HEK293 (cell line): Measurements from ENCODE around the gene SH3YL1.

ENCODE experiments used
- GLI4 ChIP-seq: fragments of 450-650 bp; formaldehyde crosslinking; IDR thresholded peaks from 2 replicates; pipeline ENCODE4 v1.5.1; 2016; ENCODE audit warnings: missing biosample characterization, missing genetic modification characterization
- HIC1 ChIP-seq: fragments of 450-650 bp; formaldehyde crosslinking; IDR thresholded peaks from 2 replicates; pipeline ENCODE4 v1.5.1; 2016; ENCODE audit warnings: missing biosample characterization, missing genetic modification characterization
- HOXC10 ChIP-seq: sonication (generic); formaldehyde crosslinking; IDR thresholded peaks from 2 replicates; pipeline ENCODE4 v1.8.1; 2023; ENCODE audit warnings: mild to moderate bottlenecking, missing genetic modification reagents
- KLF16 ChIP-seq: fragments of 450-650 bp; formaldehyde crosslinking; IDR thresholded peaks from 2 replicates; pipeline ENCODE4 v1.5.1; 2017; ENCODE audit warnings: missing biosample characterization, missing genetic modification characterization
- KLF7 ChIP-seq: fragments of 450-650 bp; formaldehyde crosslinking; IDR thresholded peaks from 2 replicates; pipeline ENCODE4 v1.5.1; 2016; ENCODE audit warnings: missing biosample characterization, missing genetic modification characterization, borderline replicate concordance
- OVOL3 ChIP-seq: fragments of 450-650 bp; formaldehyde crosslinking; IDR thresholded peaks from 2 replicates; pipeline ENCODE4 v1.5.1; 2016; ENCODE audit warnings: missing biosample characterization, missing genetic modification characterization
- SP2 ChIP-seq: fragments of 450-650 bp; formaldehyde crosslinking; IDR thresholded peaks from 2 replicates; pipeline ENCODE4 v1.5.1; 2016; ENCODE audit warnings: missing biosample characterization, missing genetic modification characterization
- SP3 ChIP-seq: fragments of 450-650 bp; formaldehyde crosslinking; IDR thresholded peaks from 2 replicates; pipeline ENCODE4 v1.5.1; 2016; ENCODE audit warnings: missing biosample characterization, missing genetic modification characterization
- WT1 ChIP-seq: fragments of 450-650 bp; formaldehyde crosslinking; IDR thresholded peaks from 2 replicates; pipeline ENCODE4 v1.5.1; 2016; ENCODE audit warnings: missing biosample characterization, missing genetic modification characterization
- ZBTB21 ChIP-seq: fragments of 450-650 bp; formaldehyde crosslinking; IDR thresholded peaks from 2 replicates; pipeline ENCODE4 v1.5.1; 2017; ENCODE audit warnings: missing biosample characterization, missing genetic modification characterization
- ZBTB48 ChIP-seq: fragments of 450-650 bp; formaldehyde crosslinking; IDR thresholded peaks from 2 replicates; pipeline ENCODE4 v1.5.1; 2016; ENCODE audit warnings: missing biosample characterization, missing genetic modification characterization
- ZEB2 ChIP-seq: fragments of 450-650 bp; formaldehyde crosslinking; IDR thresholded peaks from 2 replicates; pipeline ENCODE4 v1.5.1; 2016; ENCODE audit warnings: missing biosample characterization, missing genetic modification characterization
- ZFP3 ChIP-seq: fragments of 450-650 bp; formaldehyde crosslinking; IDR thresholded peaks from 2 replicates; pipeline ENCODE4 v1.5.1; 2016; ENCODE audit warnings: low read depth, missing biosample characterization, missing genetic modification characterization
- ZNF133 ChIP-seq: fragments of 450-650 bp; formaldehyde crosslinking; IDR thresholded peaks from 2 replicates; pipeline ENCODE4 v1.5.1; 2016; ENCODE audit warnings: missing biosample characterization, missing genetic modification characterization
- ZNF16 ChIP-seq: fragments of 450-650 bp; formaldehyde crosslinking; IDR thresholded peaks from 2 replicates; pipeline ENCODE4 v1.5.1; 2016; ENCODE audit warnings: low read depth, missing biosample characterization, missing genetic modification characterization
- ZNF274 ChIP-seq, 2 experiments: fragments of 200-500 bp in 1 of 2; fragments of 450-650 bp in 1 of 2; sonication (Bioruptor generic) in 1 of 2; formaldehyde crosslinking in 1 of 2; IDR thresholded peaks; 2 replicates each; pipeline versions ENCODE4 v1.5.1 to v1.6.1; 2014 to 2016; ENCODE audit warnings: borderline replicate concordance in 1 of 2, inconsistent platforms in 1 of 2, low read length in 1 of 2, missing biosample characterization in 1 of 2, missing genetic modification characterization in 1 of 2
- ZNF280C ChIP-seq: fragments of 450-650 bp; formaldehyde crosslinking; IDR thresholded peaks from 2 replicates; pipeline ENCODE4 v1.5.1; 2016; ENCODE audit warnings: missing biosample characterization, missing genetic modification characterization
- ZNF48 ChIP-seq: fragments of 450-650 bp; formaldehyde crosslinking; IDR thresholded peaks from 2 replicates; pipeline ENCODE4 v1.5.1; 2016; ENCODE audit warnings: missing biosample characterization, missing genetic modification characterization
- ZNF501 ChIP-seq: fragments of 450-650 bp; formaldehyde crosslinking; IDR thresholded peaks from 2 replicates; pipeline ENCODE4 v1.5.1; 2016; ENCODE audit warnings: missing biosample characterization, missing genetic modification characterization
- ZNF600 ChIP-seq: fragments of 450-650 bp; formaldehyde crosslinking; IDR thresholded peaks from 2 replicates; pipeline ENCODE4 v1.5.1; 2016; ENCODE audit warnings: missing biosample characterization, missing genetic modification characterization
- ZNF660 ChIP-seq: fragments of 450-650 bp; IDR thresholded peaks from 2 replicates; pipeline ENCODE4 v1.5.1; 2018; ENCODE audit warnings: missing biosample characterization, mild to moderate bottlenecking, missing genetic modification characterization
- ZNF747 ChIP-seq: fragments of 450-650 bp; formaldehyde crosslinking; IDR thresholded peaks from 2 replicates; pipeline ENCODE4 v1.5.1; 2016; ENCODE audit warnings: missing biosample characterization, missing genetic modification characterization
- ZNF768 ChIP-seq: fragments of 450-650 bp; formaldehyde crosslinking; IDR thresholded peaks from 2 replicates; pipeline ENCODE4 v1.5.1; 2018; ENCODE audit warnings: missing biosample characterization, mild to moderate bottlenecking, missing genetic modification characterization
- ZNF785 ChIP-seq: fragments of 450-650 bp; formaldehyde crosslinking; IDR thresholded peaks from 2 replicates; pipeline ENCODE4 v1.5.1; 2016; ENCODE audit warnings: missing biosample characterization, missing genetic modification characterization
- ZXDB ChIP-seq: fragments of 450-650 bp; formaldehyde crosslinking; IDR thresholded peaks from 2 replicates; pipeline ENCODE4 v1.5.1; 2016; ENCODE audit warnings: missing biosample characterization, missing genetic modification characterization
- TF ChIP-seq, protein P1 (sequence below): fragments of 450-650 bp; formaldehyde crosslinking; optimal IDR thresholded peaks from 2 replicates; pipeline ENCODE3; 2016; ENCODE audit warnings: missing biosample characterization, mild to moderate bottlenecking, missing genetic modification characterization
- TF ChIP-seq, protein P2 (sequence below): fragments of 450-650 bp; formaldehyde crosslinking; IDR thresholded peaks from 2 replicates; pipeline ENCODE4 v1.5.1; 2017; ENCODE audit warnings: missing biosample characterization, missing genetic modification characterization
- TF ChIP-seq, protein P3 (sequence below): fragments of 450-650 bp; formaldehyde crosslinking; IDR thresholded peaks from 2 replicates; pipeline ENCODE4 v1.5.1; 2016; ENCODE audit warnings: missing biosample characterization, missing genetic modification characterization

Gene SH3YL1

GRCh38 chr2:264493-265468 lies 949 bp upstream of the SH3YL1 start, which contains the start of gene ACP1 (continued):
- TF ChIP-seq, protein P1, sequence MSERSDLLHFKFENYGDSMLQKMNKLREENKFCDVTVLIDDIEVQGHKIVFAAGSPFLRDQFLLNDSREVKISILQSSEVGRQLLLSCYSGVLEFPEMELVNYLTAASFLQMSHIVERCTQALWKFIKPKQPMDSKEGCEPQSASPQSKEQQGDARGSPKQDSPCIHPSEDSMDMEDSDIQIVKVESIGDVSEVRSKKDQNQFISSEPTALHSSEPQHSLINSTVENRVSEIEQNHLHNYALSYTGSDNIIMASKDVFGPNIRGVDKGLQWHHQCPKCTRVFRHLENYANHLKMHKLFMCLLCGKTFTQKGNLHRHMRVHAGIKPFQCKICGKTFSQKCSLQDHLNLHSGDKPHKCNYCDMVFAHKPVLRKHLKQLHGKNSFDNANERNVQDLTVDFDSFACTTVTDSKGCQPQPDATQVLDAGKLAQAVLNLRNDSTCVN (tag by site-specific recombination) = peak; percentile 88
- TF ChIP-seq HIC1 (tag by site-specific recombination) (no peak), SP2 (peak; percentile 76), ZBTB48 (peak; percentile 46; the same call in 1 of the 2 replicates), ZFP3 (tag by site-specific recombination) (no peak), WT1 (tag by site-specific recombination) (no peak), ZNF747 (tag by site-specific recombination) (no peak), ZNF785 (tag by site-specific recombination) (no peak), ZNF133 (tag by site-specific recombination) (no peak), OVOL3 (tag by site-specific recombination) (no peak), ZBTB21 (tag by site-specific recombination) (no peak), ZXDB (peak; percentile 79), HOXC10 (CRISPR knock-in tag) (no peak), ZNF274 (IDR thresholded peaks at IDR 0.05; ENCODE audit: low read length) (no peak), ZNF274 (tag by site-specific recombination; IDR thresholded peaks at IDR 0.05; ENCODE audit: borderline replicate concordance) (no peak), ZNF501 (peak; percentile 55; the same call in 1 of the 2 replicates), ZNF768 (tag by site-specific recombination) (no peak), ZNF48 (no peak), GLI4 (no peak), ZNF280C (tag by site-specific recombination) (no peak), ZNF660 (tag by site-specific recombination) (no peak), SP3 (tag by site-specific recombination) (peak; percentile 82), KLF16 (tag by site-specific recombination) (no peak), ZNF600 (tag by site-specific recombination) (peak; percentile 84), ZEB2 (tag by site-specific recombination) (no peak), KLF7 (tag by site-specific recombination) (no peak), ZNF16 (no peak)
- TF ChIP-seq, protein P2, sequence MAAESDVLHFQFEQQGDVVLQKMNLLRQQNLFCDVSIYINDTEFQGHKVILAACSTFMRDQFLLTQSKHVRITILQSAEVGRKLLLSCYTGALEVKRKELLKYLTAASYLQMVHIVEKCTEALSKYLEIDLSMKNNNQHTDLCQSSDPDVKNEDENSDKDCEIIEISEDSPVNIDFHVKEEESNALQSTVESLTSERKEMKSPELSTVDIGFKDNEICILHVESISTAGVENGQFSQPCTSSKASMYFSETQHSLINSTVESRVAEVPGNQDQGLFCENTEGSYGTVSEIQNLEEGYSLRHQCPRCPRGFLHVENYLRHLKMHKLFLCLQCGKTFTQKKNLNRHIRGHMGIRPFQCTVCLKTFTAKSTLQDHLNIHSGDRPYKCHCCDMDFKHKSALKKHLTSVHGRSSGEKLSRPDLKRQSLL (tag by site-specific recombination) = no peak
- TF ChIP-seq, protein P3, sequence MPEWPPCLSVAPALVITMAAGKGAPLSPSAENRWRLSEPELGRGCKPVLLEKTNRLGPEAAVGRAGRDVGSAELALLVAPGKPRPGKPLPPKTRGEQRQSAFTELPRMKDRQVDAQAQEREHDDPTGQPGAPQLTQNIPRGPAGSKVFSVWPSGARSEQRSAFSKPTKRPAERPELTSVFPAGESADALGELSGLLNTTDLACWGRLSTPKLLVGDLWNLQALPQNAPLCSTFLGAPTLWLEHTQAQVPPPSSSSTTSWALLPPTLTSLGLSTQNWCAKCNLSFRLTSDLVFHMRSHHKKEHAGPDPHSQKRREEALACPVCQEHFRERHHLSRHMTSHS (tag by site-specific recombination) = no peak
